Mucosa of rectum (tissue), 2 donors: ENCODE data around the gene SCYGR7.

Experiments
- H3K27ac ChIP-seq, 2 donors: one replicate each; pipeline ENCODE4 v1.7.0; 2013; ENCODE audit warnings: inconsistent platforms in 2 of 2, low read depth in 2 of 2, low read length in 2 of 2
- H3K27me3 ChIP-seq, 2 donors: one replicate each; pipeline ENCODE4 v1.7.0; 2013; ENCODE audit warnings: low read length in 2 of 2; ENCODE audit not compliant: control insufficient read depth in 2 of 2, insufficient read depth in 2 of 2
- H3K36me3 ChIP-seq, 2 donors: one replicate each; pipeline ENCODE4 v1.7.0; 2013; ENCODE audit warnings: low read length in 2 of 2; ENCODE audit not compliant: control insufficient read depth in 2 of 2, insufficient read depth in 2 of 2
- H3K4me1 ChIP-seq, 2 donors: one replicate each; pipeline ENCODE4 v1.7.0; 2013; ENCODE audit warnings: low read length in 2 of 2, mild to moderate bottlenecking in 1 of 2; ENCODE audit not compliant: control insufficient read depth in 2 of 2, insufficient read depth in 2 of 2
- H3K4me3 ChIP-seq, 2 donors: one replicate each; pipeline ENCODE4 v1.7.0; 2013; ENCODE audit warnings: low read length in 2 of 2
- H3K9ac ChIP-seq, 2 donors: one replicate each; pipeline ENCODE4 v1.7.0; 2013; ENCODE audit warnings: low read length in 2 of 2, low read depth in 1 of 2, mild to moderate bottlenecking in 1 of 2
- H3K9me3 ChIP-seq, 2 donors: one replicate each; pipeline ENCODE4 v1.7.0; 2013; ENCODE audit warnings: low read length in 2 of 2; ENCODE audit not compliant: control insufficient read depth in 2 of 2
- donor health status: healthy.
- donor health status: Normal muscosa, but diverticular disease.

The SCYGR7 gene

DNA sequence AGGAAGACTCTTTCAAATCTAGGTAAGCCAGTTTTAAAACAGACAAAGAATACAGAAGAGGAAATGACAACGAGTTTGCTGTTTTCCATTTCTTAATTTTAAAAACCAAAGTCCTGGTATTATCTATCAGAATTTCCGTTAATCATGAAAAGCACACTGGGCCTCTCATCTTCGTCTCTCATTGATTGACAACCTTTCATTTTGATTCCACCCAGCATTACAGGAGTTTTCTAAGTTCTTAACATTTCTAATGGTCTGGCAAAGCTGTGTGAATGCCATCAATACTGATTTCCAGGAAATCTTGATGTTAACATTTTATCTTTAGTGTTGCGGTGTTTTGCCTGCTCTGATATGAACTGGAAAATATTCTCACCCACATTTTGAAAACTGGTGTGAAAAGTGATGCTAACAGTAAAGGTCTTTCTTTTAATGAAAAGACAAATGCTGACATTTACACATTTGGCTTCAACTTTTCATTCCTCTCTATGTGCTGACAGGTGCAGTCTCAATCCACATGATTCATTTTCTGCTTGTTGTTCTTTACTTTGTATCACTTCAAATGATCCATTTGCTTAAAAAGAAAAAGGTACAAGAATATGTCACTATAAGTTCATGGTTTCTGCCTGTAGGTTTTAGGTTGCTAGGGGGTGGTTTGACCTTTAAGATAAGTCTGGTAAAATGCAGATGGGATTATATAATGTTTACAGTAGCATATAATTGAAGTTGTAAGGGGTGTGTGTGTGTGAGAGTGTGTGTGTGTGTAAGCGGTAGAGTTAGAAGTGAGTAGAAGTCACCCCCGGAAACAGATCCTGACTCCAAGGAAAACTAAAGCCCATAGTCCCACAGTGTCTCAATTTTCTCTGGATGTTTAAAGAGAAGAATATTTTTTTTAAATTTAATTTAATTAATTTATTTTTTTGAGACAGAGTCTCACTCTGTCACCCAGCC lies 47.0 kb downstream of the SCYGR7 start:
- Histone ChIP-seq H3K9ac (peak overlapping the region in 1 of 2 donors; percentile 19), H3K9me3 (no peaks in the 10 kb centered on the region), H3K36me3 (no peaks in the 10 kb centered on the region), H3K4me3 (no peak overlapping the region), H3K27ac (peak overlapping the region; percentile 61), H3K27me3 (no peaks in the 10 kb centered on the region), H3K4me1 (peaks cover 0 to 10% of the 10 kb centered on the region in 2 donors)
